Fibroblast of peridontal ligament (primary cell): Measurements from ENCODE around the gene UROC1.

Experiments
- DNase-seq: peaks from one replicate; pipeline ENCODE4 v3.0.0-alpha.2; 2010; ENCODE audit errors: extremely low read depth

The UROC1 gene

DNA sequence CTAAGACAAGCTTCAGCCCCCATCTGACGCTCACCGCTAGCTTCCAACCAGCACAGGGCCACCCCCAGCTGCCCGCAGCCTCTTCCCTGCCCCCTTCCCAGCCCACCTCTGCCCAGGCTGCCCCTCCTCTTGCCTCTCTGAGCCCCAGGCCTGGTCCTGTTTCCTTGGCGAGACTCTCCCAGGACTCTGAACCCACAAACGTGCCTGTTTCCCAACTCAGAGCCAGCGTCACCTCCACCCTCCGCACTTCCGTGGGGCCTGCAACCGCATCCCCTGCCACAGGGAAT lies 76.9 kb downstream of the UROC1 start:
- DNase-seq: no peak

DNA sequence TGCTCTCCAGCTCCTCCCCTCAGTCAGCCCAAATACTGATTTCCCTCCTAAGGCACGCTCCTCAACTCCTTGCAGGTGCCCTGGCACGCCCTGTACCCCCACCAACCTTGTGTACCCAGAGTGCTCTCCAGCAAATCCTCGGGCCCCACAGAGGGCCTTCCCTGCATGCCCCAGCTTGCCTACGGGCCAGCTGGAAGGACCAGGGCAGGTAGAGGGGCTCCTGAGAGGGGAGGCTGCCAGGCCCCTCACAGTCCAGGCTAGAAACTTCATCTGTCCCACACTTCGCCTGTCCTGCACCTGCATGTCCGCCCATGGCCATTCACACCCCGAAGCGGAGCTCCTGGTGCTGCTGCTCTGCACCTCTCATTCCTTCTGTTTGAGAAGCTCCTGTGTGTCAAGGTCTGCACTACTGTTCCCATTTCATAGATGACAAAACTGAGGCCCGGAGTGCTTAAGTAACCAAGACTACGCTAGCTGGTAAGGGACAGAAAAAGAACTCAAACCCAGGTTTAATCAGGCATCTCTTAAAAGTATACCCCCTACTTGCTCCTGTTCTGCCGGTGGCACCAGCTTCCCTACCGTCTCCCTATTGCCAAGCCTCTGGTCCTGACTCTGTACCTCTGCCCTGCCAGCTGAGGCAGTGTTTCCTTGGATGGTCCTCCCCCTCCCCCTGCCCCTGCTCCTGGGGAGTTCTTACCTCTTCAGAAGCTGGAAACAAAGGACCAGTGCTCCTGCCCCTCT lies 77.4 kb downstream of the UROC1 start:
- DNase-seq: no peak

DNA sequence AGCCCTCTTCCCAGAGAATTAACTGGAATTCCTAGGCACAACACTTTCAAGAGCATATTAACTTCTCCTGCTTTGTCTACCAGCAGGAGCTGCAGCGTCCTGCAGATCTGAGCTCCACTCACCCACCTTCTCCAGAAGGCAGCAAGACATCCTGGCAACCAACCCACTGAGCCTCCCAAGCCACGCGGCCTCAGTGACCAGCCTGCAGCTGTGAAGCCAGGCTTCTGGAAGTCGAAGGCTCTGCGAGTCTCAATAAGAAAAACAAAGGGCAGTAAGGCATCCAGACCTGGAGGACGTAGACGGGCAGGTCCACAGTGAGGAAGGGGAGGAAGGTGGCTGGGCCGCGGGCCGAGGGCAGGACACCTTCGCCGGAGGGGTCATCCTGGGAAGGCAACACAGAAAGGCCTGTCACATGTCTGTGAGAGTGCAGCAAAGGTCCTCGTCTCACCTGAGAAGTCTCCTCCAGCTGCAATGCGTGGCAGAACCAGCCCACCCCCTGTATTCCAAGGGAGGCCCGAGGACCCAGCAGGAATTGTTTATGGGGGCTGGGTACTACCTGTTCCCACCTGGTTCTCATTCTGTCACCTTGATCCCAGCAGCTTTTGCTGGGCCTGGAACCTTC lies 78.1 kb downstream of the UROC1 start:
- no peak for DNase-seq

DNA sequence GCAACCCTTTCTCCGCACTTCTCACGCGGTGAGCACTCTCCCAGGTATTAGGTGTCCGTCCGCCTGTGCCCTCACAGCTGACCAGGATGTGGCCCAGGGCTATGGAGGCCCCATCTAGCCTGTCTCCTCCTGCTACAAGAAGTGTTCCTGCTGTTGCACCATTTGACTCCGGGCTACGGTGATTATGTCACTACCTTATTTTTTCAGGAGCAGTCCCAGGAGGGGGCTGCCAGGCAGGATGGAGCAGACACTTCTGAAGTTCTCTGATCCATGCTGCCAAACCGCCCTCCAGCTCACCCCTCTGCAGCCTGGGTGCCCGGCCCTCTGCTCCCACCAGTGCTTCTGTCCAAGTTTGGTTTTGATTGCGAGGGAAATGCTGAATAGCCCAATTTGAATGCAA lies 78.8 kb downstream of the UROC1 start:
- no peak for DNase-seq

DNA sequence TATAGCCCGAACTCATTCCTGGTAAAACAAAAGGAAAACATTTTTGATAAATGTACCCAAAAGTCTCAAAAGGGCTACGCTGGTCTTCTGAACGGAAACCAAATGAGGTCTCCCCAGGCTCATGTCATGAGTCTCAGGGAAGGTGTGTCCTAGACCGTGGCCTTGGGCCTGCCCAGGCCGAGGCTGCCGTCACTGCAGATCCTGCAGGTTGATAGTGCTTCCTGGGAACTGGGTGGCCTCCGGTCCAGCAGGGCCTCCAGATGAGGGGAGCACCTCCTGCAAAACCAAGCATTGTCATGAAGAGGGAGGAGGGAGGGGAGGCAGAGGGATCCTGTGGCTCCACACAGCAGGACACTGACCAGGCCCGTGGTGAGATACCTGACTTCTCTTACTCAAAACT lies 79.4 kb downstream of the UROC1 start:
- DNase-seq: no peak

DNA sequence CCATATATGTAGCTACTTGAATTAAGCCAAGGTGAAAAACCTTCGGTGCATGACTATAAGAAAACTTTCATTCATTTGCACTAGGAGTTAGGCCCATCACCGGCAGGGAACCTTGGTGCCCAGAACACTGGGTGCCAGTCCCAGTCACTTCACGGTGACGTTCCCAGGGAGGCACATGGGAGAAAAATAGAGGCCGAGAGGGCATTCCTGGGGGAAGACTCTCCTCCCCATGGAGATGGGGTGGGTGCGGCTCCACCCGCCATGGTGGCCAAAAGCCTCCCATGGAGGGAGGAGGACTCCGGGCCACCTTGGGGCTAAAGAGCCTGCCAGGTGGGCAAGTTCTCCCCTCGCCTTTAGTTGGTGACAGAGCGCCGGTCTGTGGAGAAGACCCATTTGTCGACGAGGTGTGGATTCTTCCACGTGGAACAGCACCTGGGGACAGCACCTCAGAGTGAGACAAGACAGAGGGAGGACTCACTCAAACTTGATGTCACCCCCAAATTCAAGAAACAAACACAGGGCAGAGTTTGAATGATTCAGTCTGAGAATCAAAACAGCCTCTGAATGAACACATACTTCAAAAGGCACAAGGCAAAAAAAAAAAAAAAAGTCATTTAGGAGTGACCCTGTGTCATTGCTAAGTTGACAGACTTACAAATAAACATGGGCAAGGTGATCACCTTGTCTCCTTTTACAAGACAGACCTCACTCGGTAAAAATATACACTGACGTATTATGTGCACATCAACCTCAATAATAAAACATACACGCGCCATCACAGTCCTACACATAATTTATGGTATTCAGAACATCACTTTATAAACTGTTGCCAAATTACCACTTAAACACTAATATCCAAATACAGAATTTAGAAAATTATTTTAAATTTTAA lies 80.5 kb downstream of the UROC1 start:
- no peak for DNase-seq

DNA sequence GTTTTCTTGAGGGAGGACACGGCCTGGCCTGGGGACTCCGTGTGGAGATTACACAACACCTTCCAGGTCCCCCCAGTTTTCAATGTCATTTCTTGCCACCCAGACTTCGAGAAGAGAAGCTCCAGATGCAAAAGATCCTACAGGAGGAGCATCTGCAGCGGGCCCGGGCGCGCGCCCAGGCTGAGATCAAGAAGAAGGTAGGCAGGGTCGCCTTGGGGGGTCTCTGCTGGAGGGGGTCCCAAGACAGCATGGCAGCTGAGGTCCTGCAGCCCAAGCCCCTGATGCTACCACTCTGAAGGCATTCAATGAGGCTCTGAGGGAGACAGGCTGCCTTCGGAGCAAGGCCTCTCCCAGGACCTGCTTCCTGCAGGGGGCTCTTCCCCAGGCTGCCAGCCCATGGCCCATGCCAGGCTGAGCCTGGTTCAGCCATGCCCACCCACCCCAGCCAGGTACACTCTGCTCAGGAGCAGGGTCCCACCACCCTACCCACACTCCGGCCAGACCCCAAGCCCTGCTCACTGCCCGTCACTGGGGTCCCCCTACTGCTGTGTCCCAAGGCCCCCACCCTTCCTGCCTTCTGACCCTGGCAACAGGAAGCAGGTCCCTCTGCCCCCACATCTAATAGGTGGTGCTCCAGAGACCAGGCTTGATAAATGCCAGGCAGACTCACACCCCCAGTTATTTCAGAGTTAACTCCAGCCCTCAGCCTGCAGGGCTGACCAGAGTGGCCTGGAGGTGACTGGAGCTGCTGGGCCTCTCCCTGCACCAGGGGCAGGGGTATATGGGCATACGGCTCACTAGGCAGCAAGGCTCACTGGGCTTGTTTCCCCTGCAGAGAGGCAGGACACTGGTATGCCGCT lies 81.9 kb downstream of the UROC1 start:
- no peak for DNase-seq

DNA sequence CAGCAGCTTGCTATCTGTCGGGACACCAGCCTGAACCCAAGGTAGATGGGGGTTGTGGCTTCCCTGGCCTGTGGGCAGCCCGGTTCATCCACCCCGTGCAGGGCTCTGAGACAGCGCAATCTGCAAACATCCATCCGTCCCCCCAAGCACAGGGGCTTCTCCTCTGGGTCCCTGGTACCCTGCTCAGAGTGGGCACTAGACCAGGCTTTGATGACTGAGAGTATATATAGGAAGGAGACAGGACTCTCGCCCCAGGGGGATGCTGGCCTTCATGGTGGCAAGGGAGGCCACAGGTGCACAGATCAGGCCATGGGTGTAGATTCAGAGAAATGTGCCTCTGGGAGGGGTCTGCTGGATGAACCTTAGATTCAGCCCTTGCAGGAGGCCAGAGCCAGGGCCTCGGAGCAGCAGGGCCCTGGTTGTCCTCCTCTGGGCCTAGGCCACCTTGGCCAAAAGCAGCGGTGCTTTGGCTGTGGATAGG lies 82.6 kb downstream of the UROC1 start:
- no peak for DNase-seq

DNA sequence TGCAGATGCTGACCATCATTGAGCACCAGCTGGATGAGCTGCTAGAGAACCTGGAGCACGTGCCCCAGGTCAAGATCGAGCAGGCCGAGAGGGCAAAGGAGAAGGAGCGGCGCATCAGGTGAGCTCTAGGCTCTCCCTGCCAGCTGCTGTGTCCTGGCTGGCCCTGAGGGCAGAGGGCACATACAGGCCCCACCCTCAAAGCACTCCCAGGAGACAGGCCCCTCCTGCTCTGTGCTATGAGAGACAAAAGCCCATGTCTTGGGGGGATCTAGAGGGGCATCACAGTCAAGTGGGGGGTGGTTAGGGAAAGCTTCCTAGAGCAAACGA lies 83.3 kb downstream of the UROC1 start:
- DNase-seq: no peak

DNA sequence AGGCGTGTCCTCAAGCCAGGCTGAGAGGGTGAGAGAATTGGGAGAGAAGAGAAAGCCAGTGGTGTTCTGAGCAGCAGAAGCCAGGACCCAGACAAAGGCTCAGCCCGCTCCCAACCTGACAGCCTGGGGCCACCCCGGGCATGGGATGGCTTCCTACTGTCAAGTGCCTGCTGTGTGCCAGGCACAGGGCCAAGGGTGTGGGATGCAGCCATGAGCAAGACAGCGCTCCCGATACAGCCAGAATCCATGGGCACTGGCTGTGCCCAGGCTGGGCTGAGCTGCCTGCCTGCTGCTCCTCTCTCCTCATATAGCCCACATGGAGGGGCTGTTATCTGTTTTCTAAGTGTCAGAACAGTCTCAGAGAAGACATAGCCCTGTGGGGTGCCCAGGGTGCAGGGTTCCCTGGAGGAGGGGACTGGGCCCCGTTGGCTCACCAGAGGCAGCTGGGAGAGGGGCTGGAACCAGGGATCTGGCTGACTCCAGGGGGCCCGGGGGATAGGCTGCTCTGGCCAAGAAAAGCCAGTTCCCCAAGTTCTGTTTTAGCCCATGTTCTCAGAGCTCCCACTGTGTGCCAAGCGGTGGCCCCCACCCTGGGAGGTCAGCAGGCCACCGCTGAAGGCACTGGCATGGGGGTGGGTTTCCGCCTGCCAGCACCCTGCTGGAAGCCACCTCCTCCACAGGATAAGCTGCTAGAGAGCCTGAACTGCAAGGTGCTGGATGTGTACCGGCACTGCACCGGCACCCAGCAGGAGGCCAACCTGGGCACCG lies 83.9 kb downstream of the UROC1 start:
- DNase-seq: no peak

DNA sequence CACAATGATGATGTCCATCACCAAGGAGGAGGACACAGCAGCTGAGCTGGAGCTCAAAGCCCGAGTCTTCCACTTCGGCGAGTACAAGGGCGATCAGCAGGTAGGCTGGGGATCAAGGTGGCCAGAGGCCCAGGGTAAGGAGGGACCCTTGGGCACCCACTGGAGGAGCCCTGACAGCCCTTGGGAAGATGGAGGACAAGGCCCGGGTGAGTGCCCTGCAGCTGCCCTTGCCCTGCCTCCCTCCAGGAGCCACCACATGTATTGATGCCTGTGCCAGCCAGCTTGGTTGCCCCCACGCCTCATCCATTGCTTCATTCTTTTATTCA lies 84.5 kb downstream of the UROC1 start:
- DNase-seq: no peak

DNA sequence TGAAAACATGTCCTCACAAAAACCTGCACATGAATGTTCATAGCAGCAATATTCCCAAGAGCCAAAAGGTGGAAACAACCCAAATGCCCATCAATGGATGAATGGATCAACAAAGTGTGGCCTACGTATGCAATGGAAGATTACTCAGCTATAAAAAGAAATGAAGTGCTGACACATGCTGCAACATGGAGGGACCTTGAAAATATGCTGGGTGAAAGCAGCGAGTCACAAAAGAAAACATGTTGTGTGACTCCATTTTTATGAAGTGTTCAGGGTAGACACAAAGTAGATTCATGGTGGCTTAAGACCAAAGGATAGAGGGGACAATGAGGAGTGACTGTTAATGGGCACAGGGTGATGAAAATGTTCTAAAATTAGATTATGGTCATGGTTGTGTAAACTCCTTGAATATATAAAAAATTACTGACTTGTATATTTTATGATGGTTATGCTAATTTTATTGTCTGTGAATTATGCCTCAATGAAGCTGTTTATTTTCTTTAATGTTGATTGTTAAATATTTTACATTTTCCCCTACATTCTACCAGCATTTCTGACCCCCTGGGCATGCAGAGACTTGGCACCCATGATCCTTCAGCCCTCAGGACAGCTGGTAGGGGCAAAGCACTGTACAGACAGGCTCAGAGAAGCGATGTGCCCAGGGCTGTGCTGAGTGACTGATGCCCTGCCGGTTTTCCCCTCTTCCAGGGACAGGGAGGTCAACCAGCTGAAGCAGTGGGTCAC lies 85.0 kb downstream of the UROC1 start:
- DNase-seq: peak; percentile 30
